ENCODE data around the gene STPG1. TPM values are rescaled to one million over a fixed set of nuclear protein-coding genes. Genes with fewer than 3 reads are reported as not detected.
A peak's percentile ranks its signal among the peaks of the same experiment; 100 is the strongest.

STPG1 gene
- total RNA-seq, 1 donor from 2014 or later = 1.1 TPM

- DNase-seq (ENCODE audit: low spot score) = peak; percentile 64
- ATAC-seq = peak; percentile 87
These were observed 91.7 kb downstream of the STPG1 start for GRCh38 chr1:24321697-24322469.

DNA sequence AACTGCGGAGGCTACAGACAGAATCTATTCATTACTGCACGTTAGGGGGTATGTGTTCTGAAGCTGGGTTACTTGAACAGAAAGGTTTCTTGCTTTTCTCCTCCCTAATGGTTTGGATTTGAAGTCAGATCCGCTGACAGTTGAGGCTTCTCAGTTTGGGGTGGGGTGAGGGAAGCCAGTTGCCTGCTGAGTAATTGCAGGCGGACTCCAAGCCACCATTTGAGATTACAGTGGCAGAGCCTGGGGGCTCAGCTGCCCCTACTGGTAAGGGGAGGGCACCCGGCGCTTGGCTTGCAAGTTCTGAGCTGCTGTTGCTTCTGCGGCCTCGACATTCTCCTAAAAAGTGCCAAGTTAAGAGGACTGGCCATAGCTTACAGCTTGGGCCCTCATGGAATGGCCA lies 92.5 kb downstream of the STPG1 start:
- no peak for ATAC-seq

GRCh38 chr1:24319962-24320361 lies 93.6 kb downstream of the STPG1 start:
- ATAC-seq = no peak
- DNase-seq (ENCODE audit: low spot score) = no peak

More for the DNA sequence above, 92.5 kb downstream of the STPG1 start:
- DNase-seq (ENCODE audit: low spot score) = no peak

- DNase-seq (ENCODE audit: low spot score) = no peak
- ATAC-seq = no peak
These were observed 94.2 kb downstream of the STPG1 start, which contains the start of gene GRHL3 for GRCh38 chr1:24319312-24319863. Gene GRHL3 (plus strand): TSS chr1:24319357. CDS start chr1:24319552, 195 bp downstream.

- DNase-seq (ENCODE audit: low spot score) (no peak), ATAC-seq (no peak)
These were observed 94.8 kb downstream of the STPG1 start for GRCh38 chr1:24318615-24319311.

- no peak for DNase-seq (ENCODE audit: low spot score)
- no peak for ATAC-seq
These were observed 95.5 kb downstream of the STPG1 start for GRCh38 chr1:24317956-24318614.

DNA sequence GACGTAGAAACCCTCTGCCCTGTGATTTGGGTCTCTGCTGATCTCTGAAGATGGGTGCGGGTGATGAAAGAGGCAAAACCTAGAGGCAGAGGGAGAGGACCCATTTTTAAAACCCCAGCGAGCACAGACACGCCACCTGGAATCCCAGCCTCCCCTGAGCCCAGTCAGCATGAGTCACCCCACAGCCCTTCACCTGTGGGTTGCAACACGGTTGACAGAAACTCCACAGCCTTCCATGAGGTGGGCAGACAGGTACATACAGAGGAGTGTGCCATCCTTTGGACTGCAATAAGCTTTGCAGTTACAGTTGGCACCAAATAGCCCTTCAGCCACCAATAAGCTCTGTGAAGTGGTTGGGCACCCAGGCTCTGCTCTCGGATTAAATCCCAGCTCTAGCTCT lies 96.5 kb downstream of the STPG1 start:
- ATAC-seq = no peak
- DNase-seq (ENCODE audit: low spot score) = no peak

DNA sequence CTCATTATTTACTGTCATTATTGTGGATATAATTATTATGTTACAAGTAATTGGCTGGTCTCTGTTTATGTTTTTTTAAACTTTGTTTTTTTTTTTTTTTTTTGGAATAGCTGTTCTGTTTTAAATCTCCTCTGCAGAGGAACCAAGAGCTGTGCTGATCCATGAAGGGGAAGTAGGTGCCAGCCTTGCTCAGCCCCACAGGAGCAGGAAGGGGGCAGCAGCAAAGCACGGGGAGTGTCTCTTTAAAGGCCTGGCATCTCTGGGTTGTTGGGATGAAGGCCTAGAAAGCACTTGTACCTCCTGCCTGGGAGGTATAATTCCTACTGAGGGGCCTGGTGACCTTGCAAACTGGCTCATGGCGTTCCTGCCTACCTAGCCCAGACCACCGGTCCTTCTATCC lies 96.9 kb downstream of the STPG1 start:
- DNase-seq (ENCODE audit: low spot score) (no peak), ATAC-seq (no peak)

DNA sequence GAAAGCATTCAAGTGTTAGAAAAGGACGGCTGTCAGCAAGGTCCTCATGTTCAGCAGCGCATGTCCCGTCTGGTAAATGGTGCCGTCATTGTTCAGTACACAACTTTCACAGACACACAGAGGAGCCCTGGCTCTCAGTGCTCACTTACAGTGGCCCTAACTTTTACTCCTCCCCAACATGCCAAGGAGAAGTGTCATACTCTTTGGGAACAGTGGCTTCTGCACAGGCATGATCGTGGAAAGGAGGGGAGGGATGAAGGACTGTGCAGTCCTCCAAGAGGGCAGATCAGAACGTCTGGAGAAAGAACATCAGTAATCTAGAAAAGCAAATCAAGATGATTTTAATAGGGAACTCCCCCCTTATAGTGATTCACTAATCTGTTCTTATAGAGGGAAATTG lies 98.2 kb downstream of the STPG1 start:
- ATAC-seq (no peak), DNase-seq (ENCODE audit: low spot score) (no peak)

- DNase-seq (ENCODE audit: low spot score) (no peak), ATAC-seq (no peak)
These were observed 101.8 kb downstream of the STPG1 start for GRCh38 chr1:24311741-24312140.

DNA sequence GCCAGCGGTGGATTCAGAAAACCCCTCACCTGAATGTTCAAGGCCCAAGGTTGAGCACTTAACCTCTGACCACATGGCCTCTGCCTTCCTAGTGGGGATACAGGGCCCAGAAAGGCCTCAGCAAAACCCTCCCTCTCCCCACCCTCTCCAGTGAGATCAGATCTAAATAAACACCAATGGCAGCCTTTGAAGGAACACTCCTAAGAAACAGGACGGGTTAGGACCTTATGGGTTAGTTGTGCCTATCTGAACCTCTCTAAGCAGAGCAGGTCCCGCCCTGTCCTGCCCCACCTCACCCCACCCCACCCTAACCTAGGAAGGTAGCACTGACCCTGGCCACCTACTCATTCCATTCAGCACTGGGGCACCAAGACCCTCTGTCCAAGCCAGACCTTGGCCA lies 102.3 kb downstream of the STPG1 start:
- ATAC-seq (no peak), DNase-seq (ENCODE audit: low spot score) (no peak)

DNA sequence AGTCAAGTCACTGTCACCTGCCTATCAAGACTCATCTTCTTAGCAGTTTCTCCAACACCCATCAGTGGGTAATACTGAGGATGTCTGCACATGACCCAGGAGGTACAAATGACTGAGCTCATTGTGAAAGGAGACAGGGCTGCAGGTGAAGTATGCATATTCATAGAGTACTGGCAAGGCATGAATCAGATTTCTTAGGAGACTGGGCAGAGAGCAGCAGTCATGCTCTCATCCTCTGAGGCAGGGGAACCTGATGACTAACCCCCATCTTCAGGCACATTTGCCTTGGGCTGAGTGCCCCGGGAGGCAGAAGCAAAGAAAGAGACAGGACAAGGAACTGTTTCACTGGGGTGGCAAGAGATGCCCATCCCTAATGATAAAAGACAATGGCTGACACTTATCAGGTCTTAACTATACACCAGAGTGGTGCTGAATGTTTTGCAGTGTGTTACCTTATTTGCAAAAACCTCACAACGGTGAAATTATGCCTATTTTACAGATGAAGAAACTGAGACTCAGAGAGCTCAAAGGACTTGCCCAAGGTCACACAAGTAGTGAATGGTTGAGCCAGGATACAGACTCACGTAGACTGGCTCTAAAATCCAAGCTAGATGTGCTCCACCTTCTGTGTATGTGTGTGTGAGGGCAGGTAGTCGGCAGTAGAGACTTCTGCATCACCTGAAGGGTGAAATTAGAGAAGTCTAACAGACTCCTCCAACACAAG lies 103.7 kb downstream of the STPG1 start:
- ATAC-seq = no peak

GRCh38 chr1:24308365-24309015 lies 105.1 kb downstream of the STPG1 start:
- no peak for ATAC-seq
- no peak for DNase-seq (ENCODE audit: low spot score)

More for the DNA sequence above, 103.7 kb downstream of the STPG1 start:
- DNase-seq (ENCODE audit: low spot score) = no peak

Other genes with a start within 250 kb of the STPG1 start
- gene IFNLR1, start 226.5 kb downstream of the STPG1 start, total RNA-seq = 4.5 TPM
- gene GRHL3, start 94.4 kb downstream of the STPG1 start, total RNA-seq = 0.40 TPM
- gene NIPAL3, start 2.0 kb upstream of the STPG1 start, total RNA-seq = 6.3 TPM
- 2.9 TPM for gene RCAN3, start 89.1 kb upstream of the STPG1 start, total RNA-seq
- gene NCMAP, start 142.3 kb upstream of the STPG1 start, total RNA-seq = 1.0 TPM
- gene SRRM1, start 229.5 kb upstream of the STPG1 start, total RNA-seq = 43.7 TPM

Measured in left lobe of liver (tissue), 2 donors.